ENCODE results near the gene B9D1. TPM values are rescaled to one million over a fixed set of nuclear protein-coding genes. Genes with fewer than 3 reads are reported as not detected.
A peak's percentile ranks its signal among the peaks of the same experiment; 100 is the strongest.

Gene B9D1, protein sequence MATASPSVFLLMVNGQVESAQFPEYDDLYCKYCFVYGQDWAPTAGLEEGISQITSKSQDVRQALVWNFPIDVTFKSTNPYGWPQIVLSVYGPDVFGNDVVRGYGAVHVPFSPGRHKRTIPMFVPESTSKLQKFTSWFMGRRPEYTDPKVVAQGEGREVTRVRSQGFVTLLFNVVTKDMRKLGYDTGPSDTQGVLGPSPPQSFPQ
- 12.7 TPM for total RNA-seq

DNA sequence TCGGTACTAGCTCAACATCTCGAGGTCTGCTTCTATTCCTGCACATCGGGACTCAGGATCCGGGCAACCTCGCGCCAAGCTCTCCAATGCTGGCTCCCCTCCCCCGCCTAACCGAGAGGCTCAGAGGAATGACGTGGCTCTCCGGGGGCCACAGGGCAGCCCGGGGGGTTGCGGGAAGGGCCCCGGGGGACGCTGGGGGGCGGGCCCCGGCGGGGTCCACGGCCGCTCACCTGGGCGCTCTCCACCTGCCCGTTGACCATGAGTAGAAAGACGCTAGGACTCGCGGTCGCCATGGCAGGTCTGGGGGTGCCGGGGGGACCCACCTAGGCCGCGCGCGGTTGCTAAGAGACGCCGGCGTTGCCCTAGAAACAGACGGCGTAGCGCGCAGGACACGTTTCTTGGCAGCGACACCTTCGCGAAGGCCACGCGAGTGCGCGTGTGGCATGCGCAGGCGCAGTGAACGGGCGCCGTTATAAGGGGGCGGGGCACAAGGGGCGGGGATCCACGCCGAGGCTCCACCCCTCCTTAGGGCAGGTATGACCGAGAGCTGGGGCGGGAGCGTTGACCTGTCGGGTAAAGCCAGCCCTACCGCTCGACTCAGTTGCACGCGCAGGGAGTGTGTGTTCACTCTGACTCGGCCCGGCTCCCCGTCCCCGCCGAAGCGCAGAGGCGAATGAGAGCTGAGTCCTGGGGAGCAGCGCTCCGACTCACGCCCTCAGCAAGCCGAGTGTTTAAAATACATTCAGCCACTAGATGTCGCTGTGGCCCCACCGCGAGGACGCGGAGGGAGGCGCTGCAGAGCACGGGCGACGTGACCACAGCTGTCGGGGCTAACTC is at the start of gene B9D1:
TSS of gene B9D1 (minus strand) at position 447 of the 837 bp plus-strand sequence. CDS start at position 293, 154 bp downstream.
- ATAC-seq: peak; percentile 94

DNA sequence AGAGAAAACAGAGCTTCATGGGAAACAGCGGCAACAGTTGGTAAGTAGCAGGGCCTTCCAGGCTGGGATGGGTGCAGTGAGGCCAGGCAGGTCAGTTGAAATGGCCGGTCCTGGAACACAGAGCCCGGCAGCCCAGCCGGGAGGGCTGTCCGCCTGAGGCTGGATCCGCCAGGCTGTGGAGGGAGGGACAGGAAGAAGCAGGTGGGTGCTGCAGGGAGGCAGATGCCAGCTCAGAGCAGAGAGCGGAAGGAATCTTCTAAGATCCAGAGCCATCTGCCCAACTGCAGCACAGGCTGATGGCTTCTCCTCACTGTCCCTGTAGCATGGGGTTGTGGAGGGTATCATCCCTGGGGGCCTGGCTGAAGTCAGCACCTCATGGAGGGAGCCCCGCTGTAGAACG is 49.1 kb upstream of the B9D1 start:
- ATAC-seq: no peak

DNA sequence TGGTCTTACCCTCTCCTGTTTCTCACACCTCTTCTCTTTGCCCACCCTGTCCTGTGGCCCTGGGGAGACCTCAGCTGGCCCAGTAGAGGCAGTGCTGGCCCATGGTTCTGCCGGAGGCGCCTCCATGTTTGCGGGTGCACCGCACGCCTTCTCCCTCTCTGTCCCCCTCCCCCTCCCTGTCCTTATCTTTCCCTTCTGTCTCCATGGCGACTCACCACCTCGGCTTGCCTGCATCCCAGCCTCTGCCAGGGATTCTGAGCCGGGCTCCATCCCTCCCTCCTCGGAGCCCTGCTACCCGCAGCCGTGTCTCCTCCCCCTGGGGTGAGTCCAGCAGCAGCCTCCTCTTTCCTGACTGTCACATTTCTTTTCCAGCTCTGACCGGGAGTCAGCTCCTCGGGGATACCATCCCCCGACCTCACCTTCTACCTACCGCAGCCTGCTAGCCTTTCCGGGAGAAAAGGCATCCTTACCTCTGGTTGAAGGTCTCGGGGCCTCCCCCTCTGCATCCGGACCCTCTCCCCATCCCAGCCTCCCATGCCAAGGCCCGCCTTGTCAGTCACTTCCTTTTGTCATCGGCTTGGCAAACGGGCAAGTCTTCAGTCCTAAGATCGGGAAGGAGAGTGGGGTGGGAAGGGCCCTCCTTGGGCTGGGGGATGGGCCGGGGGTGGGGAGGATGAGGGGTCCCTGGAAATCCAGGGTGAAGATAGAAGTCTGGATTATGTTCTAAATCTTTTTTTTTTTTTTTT is 48.5 kb upstream of the B9D1 start, which contains the start of gene RNF112:
TSS of gene RNF112 (plus strand) at position 358 of the 746 bp plus-strand sequence. CDS start at position 535, 177 bp downstream.
- no peak for ATAC-seq

DNA sequence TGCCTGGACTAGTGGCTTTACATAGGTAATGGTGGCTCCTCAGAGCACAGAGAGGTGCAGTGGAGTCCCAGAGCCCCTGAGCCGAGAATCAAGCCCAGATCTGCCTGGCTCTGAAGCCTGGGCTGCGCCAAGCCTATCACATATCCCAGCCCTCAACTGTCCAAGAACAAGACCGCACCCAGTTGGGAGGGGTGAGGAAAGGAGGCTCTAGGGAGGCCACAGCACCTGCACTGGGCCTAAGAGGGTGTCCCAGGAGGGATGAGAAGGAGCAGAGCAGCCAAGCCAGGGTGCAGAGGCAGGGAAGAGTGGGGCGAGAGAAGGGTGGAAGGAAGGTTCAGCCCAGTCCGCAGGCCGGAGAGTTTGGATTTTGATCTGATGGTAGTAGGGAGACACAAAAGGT is 47.6 kb upstream of the B9D1 start:
- ATAC-seq: peak; percentile 46

DNA sequence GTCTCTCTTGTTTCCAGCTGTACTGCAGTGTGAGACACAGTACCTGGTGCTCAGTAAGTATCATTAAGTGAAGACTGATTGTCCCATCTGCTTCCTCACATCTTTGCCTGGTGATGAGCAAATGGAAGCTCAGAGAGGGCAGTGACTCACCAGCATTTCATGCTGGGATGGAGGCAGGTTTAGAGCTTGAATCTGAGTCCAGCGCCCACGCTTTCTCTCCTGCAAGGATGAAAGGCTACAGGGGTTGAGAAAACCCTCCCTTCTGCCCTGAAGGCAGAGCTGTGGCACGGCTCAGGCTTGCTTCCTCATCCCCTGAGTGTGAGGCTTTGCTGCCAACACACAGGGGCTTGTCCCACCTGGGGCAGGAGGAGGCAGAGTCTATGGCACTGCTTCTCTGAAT is 47.0 kb upstream of the B9D1 start:
- peak; percentile 21 for ATAC-seq

DNA sequence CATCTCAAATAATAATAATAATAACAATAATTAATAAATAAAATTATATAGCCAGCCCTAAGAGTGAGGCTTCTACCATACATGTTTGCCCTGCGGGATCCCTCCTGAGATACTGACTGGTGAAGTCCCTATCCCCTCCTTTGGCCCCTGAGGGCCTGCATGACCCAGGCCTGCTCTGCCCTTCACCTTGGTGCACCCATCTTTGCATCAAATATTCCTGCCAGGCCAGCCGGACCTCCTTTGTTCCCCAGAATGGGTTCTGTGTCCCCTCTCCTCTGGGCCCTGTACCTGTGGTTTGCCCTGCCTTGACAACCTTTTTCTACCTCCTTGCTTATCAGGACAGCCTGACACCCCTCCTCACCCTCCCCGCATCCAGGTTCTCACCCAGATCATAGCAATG is 46.5 kb upstream of the B9D1 start:
- no peak for ATAC-seq

DNA sequence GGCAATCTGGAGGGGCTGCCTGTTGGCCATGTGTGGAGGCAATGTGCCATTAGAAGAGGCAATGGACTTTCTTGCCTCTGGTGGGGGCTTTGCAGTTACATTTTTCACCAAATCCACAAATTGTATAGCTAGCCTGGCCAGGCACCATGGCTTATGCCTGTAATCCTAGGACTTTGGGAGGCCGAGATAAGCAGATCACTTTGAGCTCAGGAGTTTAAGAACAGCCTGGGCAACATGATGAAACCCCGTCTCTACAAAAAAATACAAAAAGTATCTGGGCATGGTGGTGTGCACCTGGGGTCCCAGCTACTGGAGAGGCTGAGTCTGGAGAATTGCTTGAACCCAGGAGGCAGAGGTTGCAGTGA is 45.8 kb upstream of the B9D1 start:
- ATAC-seq: no peak

DNA sequence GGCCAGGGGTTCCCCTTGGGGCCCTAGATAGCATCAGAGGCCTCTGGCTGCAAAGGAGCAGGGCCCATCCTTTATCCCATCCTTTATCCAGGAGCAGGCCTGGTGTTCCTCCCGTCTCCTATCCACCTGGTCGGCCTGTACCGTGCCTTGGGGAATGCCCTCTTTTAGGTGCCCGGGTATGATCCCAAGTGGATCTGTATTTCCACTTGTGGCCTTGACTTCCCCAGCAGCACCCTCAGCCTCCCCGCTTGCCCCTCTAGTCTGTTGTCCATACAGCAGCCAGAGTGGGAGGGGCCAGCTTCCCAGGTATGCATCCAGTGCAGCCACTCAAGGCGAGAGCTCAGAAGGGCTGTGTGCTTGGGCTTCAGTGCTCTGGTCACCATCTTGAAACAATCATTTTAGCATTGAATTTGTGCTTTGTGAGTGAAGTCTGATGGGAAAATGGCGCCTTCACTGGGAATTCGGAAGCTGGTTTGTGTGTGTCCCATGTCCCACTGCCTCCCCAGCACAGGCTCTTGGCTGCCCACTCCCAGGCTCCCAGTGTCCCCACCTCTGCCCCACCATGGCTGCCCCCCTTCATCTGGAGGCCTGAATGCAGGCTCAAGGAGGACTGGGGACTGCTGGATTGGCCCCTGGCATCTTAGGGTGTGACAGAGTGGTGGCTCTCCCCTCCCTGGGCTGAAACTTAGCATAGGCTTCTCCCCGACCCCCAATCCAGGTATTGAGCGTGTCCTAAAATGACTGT is 45.2 kb upstream of the B9D1 start:
- ATAC-seq: no peak

DNA sequence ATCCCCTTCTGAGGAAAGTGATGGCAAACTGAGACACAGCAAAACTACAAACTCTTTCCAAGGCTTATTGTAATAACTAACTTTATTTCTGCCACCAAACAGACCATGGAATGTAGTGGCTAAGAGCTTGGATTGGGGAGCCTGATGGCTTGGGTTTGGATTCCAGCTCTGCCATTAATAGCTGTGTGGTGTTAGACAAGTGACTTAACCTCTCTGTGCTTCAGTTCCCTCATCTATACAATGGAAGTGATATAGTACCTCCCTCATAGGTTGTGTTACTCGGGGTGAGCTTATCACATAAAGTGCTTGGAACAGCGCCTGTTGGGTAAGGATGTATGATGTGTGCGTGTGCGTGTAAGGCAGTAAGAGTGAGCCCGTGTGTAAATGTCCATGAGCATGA is 42.6 kb upstream of the B9D1 start:
- ATAC-seq: no peak

DNA sequence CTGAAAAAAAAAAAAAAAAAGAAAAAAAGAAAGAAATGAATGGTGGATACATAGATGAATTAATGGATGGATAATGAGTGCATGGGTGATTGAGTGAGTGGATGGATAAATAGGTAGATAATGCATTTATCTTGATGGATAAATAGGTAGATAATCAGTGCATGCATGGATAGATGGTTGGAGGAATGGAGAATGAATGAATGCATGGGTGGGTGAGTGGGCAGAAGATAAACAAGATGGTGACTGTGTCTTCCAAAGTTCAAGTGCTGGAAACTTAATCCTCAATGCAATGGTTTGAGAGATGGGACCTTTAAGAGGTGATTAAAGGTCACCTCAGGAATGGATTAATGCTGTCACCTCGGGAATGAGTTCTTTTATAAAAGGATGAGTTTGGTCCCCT is 41.7 kb upstream of the B9D1 start:
- ATAC-seq: no peak

DNA sequence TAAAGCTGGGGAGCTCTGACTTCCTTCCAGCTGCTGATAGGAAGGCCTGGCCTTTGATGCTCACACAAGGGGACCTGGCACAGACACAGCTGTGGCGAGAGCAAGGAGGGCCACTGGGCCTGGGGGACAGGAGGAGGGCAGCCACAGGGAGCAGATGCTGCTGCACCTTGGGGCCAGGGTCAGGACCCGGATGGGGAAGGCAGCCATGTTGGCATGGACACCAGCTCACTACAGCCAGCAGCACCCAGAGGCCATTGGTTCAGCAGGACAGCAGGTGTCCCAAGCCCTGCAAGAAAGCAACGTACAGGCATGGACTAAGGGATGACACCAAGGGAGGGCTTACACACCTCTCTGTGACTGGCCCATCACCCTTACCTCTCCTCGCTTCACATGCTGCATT is 40.5 kb upstream of the B9D1 start:
- ATAC-seq: no peak

DNA sequence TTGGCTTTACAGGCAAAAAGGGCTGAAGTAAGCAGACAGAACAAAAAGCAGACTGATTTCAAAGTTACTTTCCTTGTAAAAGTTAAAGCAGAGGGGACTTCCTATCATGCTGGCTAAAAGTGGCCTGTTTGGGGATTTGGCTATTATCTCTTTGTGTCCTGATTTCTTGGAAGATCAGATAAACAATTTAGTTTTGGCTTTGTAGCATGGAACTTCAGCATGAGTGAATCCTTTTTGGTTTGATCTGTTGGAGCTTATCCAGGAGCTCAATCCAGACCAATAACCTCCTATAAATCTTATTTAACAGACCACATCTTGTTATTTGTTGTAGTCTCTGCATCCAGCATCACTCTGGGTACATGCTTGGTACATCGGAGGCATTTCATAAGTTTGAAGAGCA is 39.6 kb upstream of the B9D1 start:
- no peak for ATAC-seq

DNA sequence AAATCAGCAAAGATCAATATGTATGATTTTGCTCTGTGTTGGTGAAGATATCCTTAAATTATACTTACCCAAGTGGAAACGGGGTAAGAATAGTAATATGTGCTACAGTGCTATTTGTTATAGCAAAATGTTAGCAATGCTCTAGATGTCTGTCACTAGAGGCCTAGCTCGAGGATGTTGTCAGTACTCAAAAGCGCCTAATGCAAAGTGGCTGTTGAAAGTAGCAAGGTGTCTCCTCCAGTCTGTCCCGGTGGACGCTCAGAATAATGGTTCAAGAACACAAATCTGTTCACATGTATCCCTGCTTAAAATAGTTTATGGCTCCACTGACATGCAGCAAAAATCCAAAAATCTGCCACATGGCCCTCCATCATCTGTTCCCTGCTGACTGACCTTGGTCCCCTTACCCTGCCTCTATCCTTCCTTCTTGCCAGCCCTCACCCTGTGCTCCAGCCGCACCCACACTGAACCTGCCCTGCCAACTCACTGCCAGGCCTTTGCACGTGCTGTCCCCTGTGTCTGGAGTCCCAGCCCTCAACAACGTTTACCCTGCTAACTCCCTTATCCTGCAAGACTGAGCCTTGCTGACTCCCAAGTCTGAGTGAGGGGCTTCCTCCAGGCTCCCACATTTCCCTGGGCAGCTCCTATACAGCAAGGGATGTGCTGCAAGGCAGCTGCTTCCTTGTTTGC is 38.9 kb upstream of the B9D1 start:
- no peak for ATAC-seq

DNA sequence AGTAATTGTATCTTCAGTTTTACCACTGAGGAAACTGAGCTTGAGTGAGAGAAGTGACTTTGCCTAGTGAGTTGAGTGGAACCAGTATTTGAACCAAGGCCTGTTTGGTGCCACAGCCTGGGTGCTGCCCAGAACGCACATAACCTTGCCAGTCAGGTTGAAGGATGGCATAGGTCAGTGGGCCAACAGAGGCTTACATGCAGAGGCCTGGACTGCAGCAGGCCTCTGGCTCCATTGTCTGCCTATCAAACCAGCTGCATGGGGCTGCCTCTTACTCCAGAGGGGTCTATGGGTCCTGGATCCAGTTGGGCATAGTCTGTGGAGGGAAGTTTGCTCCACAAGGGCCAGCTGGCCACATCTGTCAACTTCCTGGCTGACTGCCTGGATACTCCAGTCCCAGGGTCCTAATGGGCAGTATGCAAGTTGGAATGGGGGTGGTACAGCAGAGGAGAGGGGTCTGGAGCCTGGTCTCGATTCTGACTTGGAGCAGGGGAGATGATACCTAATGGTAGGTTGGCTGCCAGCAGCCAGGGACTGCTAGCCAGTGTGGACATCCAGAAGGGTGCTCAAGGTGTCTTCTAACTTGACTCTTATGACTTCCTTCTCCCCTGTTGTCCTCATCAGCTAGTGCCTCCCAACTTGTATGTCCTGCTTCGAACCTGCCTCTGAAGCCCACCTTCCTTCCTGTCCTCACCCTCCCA is 37.4 kb upstream of the B9D1 start:
- ATAC-seq: no peak

DNA sequence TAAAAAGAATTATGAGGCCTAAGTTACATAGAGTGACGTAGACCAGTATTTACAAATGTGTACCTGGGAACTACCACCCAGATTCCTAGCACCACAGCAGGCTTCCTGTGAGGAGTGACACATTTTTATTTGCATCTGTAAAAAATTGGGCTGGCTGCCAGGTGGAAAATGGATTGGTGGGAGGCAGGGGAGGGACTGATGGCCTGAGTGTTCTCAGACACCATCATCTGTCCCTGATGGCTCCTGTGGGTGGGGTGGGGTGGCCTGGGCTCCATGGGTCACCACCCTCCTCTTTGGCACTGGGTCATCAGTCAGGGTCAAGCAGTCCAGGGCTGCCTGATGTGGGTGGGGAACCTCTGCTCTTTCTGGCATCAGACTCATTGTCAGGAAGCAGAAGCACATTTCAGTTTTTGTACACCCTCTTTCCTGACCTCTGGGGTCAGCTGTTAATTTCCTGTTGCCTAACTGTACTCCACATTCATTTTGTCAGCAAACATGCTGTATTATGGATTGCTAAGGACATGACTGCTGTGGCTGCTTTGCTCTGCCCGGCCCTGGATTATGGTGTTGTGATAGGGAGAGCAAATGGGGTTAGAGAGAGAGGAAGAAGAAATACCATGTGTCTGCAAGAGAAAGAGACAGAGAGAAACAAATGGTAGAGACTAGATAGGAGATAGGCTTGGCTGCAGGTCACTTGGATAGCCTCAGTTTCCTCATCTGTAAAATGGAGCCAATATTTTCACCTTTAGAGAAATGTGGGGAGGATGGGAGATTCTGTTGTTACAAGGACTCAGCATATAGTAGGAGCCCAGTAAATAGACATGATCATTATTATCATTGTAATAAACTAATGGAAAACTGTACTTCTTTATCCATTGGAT is 36.0 kb upstream of the B9D1 start:
- ATAC-seq: peak; percentile 59

DNA sequence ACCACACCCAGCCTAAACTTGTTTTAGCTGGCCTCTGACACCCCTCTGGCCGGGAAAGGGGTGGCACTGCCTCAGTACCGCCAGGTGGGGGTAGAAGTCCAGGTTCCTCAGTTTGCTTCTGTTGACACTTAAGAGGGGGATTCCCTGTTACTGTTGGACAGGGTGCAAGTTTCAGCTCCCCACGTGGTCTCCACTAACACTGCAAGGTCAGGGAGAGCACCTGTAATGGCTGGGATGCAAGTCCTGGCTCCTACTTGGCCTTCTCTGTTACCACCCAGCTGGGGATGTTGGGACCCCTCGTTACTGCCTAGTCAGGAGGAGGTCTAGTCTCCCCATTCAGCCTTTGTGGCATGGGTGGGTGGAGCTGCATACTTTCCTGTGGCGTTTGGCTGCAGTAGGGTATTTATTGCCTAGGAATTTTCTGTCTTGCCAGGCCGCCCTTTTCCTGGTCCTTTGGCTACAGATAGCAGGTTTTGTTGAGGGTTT is 35.1 kb upstream of the B9D1 start:
- peak; percentile 85 for ATAC-seq

DNA sequence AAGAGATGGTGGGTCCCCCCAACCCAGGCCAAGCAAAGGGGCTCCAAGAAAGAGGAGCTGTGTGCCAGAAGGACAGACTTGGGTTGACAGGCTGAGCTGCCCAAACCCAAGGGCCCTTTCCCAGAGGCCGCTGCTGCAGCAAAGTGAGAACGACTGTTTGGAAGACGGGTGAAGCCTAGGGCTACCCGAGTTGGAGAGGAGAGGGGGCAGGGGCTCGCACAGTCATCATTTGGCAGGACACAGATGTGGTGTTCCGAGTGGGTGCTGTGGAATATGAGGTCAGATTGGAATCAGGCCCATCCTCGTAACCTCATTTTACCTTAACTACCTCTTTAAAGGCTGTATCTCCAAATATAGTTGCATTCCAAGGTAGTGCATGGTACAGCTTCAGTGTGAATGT is 29.8 kb upstream of the B9D1 start:
- no peak for ATAC-seq

DNA sequence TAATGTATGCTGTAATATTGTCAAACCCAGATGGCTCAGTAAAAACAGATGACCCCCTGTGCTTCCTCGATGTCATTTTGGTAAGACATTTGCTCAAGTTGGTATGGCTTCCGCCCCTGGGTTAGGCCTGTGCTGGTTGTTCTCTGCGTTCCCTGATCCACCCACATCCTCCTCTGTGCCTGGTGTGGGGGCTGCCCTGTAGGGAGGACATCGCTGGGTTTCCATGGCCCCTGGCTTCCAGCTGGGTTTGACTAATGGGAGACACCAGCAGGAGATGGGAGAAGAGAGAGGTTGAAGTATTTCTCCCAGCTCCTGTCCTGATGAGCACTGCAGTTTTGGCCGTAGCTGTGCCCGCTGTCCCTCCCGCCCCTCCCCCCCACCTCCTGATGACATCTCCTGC is 28.9 kb upstream of the B9D1 start:
- ATAC-seq: no peak

DNA sequence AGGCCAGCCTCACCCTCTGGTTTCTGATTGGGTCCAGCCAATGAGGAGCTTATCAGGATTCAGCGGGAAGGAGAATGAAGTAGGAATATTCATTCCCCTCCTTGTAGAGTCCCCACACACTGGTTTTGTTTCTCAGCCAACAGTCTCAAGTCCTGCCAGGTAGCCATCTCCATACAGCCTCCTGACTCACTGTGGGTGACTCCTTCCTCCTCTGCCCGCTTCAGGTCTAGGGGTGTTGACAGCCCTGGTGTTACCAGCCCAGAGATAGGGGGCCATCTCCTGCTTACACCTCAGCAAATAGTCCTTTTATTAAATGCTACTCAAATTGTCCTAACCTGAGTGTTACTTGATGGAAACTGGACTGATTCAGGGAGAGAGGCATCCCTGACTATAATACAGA is 28.4 kb upstream of the B9D1 start:
- ATAC-seq: no peak

All from esophagus mucosa (tissue), 1 donor.